Neuronal stem cell (in vitro differentiated cells): ENCODE results near the gene TUBD1.

Experiments used
- DNase-seq: peaks from one replicate; pipeline ENCODE4 v3.0.0-alpha.2; 2013; ENCODE audit warnings: low spot score
- H2AFZ ChIP-seq: one replicate; pipeline ENCODE4 v1.6.1; 2013; ENCODE audit warnings: mild to moderate bottlenecking, low read length, inconsistent platforms
- H2AK5ac ChIP-seq: 2 replicates; pipeline ENCODE4 v1.6.1; 2013; ENCODE audit warnings: low read depth, mild to moderate bottlenecking, inconsistent platforms, low read length, moderate library complexity, mixed read lengths
- H2BK120ac ChIP-seq: 2 replicates; pipeline ENCODE4 v1.6.1; 2013; ENCODE audit warnings: low read depth, mild to moderate bottlenecking, inconsistent platforms, low read length, moderate library complexity, mixed read lengths
- H2BK12ac ChIP-seq: one replicate; pipeline ENCODE4 v1.6.1; 2013; ENCODE audit warnings: low read length, inconsistent platforms
- H2BK15ac ChIP-seq: 2 replicates; pipeline ENCODE4 v1.6.1; 2013; ENCODE audit warnings: mild to moderate bottlenecking, low read length, inconsistent platforms, mixed read lengths
- H2BK5ac ChIP-seq: one replicate; pipeline ENCODE4 v1.6.1; 2013; ENCODE audit warnings: inconsistent platforms, mild to moderate bottlenecking, low read length, moderate library complexity
- H3K14ac ChIP-seq: one replicate; pipeline ENCODE4 v1.6.1; 2013; ENCODE audit warnings: low read length, inconsistent platforms
- H3K18ac ChIP-seq: 2 replicates; pipeline ENCODE4 v1.6.1; 2013; ENCODE audit warnings: low read length, inconsistent platforms
- H3K23ac ChIP-seq: 2 replicates; pipeline ENCODE4 v1.6.1; 2013; ENCODE audit warnings: low read depth, mild to moderate bottlenecking, mixed read lengths, low read length, inconsistent platforms; ENCODE audit not compliant: poor library complexity
- H3K27ac ChIP-seq: replicated peaks from 3 replicates; pipeline ENCODE4 v1.5.1; 2013; ENCODE audit warnings: low read length, inconsistent platforms
- H3K27me3 ChIP-seq, 3 experiments: 2 replicates each; pipeline ENCODE4 v1.6.1; 2013; ENCODE audit warnings: low read length in 3 of 3, mild to moderate bottlenecking in 2 of 3, inconsistent platforms in 1 of 3, low read depth in 1 of 3, mixed read lengths in 1 of 3, moderate library complexity in 1 of 3; ENCODE audit not compliant: control insufficient read depth in 3 of 3, insufficient read depth in 3 of 3
- H3K36me3 ChIP-seq, 2 donors: replicated peaks in 1 of 2; 2 replicates each; pipeline ENCODE4 v1.6.1; 2013; ENCODE audit warnings: low read length in 2 of 2; ENCODE audit not compliant: control insufficient read depth in 2 of 2, insufficient read depth in 2 of 2
- H3K4ac ChIP-seq: 2 replicates; pipeline ENCODE4 v1.6.1; 2013; ENCODE audit warnings: inconsistent platforms, mild to moderate bottlenecking, low read length, moderate library complexity
- H3K4me1 ChIP-seq, 2 donors: 1 replicate in 1 of 2; 2 replicates in 1 of 2; pipeline ENCODE4 v1.6.1; 2013; ENCODE audit warnings: low read length in 2 of 2, low read depth in 1 of 2; ENCODE audit not compliant: control insufficient read depth in 2 of 2, insufficient read depth in 1 of 2
- H3K4me2 ChIP-seq: one replicate; pipeline ENCODE4 v1.6.1; 2013; ENCODE audit warnings: mild to moderate bottlenecking, low read length, inconsistent platforms; ENCODE audit not compliant: insufficient read depth, poor library complexity, severe bottlenecking
- H3K4me3 ChIP-seq, 2 donors: 2 replicates each; pipeline ENCODE4 v1.5.1; 2013; ENCODE audit warnings: low read length in 2 of 2, mild to moderate bottlenecking in 2 of 2, inconsistent platforms in 1 of 2, moderate library complexity in 1 of 2
- H3K79me1 ChIP-seq: one replicate; pipeline ENCODE4 v1.6.1; 2013; ENCODE audit warnings: low read depth, mild to moderate bottlenecking, inconsistent platforms, low read length, moderate library complexity
- H3K9ac ChIP-seq: one replicate; pipeline ENCODE4 v1.6.1; 2013; ENCODE audit warnings: mild to moderate bottlenecking, low read depth, low read length, inconsistent platforms; ENCODE audit not compliant: poor library complexity
- H3K9me3 ChIP-seq, 2 donors: replicated peaks in 1 of 2; 2 replicates each; pipeline versions ENCODE3 to v1.6.1; 2013; ENCODE audit warnings: low read length in 2 of 2, mild to moderate bottlenecking in 2 of 2, inconsistent platforms in 1 of 2, low read depth in 1 of 2, mixed read lengths in 1 of 2, moderate library complexity in 1 of 2; ENCODE audit not compliant: control insufficient read depth in 2 of 2, insufficient read depth in 1 of 2
- H4K8ac ChIP-seq: one replicate; pipeline ENCODE4 v1.6.1; 2013; ENCODE audit warnings: low read depth, mild to moderate bottlenecking, inconsistent platforms, low read length, moderate library complexity
- H4K91ac ChIP-seq: one replicate; pipeline ENCODE4 v1.6.1; 2013; ENCODE audit warnings: low read length, low read depth, mild to moderate bottlenecking, inconsistent platforms; ENCODE audit not compliant: poor library complexity
- WGBS, 2 donors: extraction: QIAGEN DNeasy Blood & Tissue Kit; methylation state at CpG; one replicate each; pipeline ENCODE4 v1.1.7; 2013; ENCODE audit warnings: missing lambda C conversion rate in 2 of 2, mixed read lengths in 1 of 2; ENCODE audit not compliant: insufficient read length in 2 of 2, insufficient replicate concordance in 1 of 2; ENCODE audit errors: extremely low coverage in 2 of 2; 5-methylcytosine and 5-hydroxymethylcytosine counted together

TUBD1 gene

GRCh38 chr17:59837308-59838051 is 55.3 kb downstream of the TUBD1 start:
- no peak overlapping the region for H2BK5ac ChIP-seq
- H2AK5ac ChIP-seq = no peak overlapping the region
- H3K4me3 ChIP-seq = peak overlapping the region; percentile 33 to 86
- peak overlapping the region; percentile 61 for H2AFZ ChIP-seq
- no peak overlapping the region for H3K4me2 ChIP-seq
- H2BK15ac ChIP-seq = no peak overlapping the region
- H4K91ac ChIP-seq = no peak overlapping the region
- H3K36me3 ChIP-seq = peaks cover 0 to 40% of the 10 kb centered on the region in 2 donors
- no peaks in the 10 kb centered on the region for H3K79me1 ChIP-seq
- no peak overlapping the region for H3K14ac ChIP-seq
- no peaks in the 10 kb centered on the region for H3K9me3 ChIP-seq
- peak; percentile 76 for DNase-seq
- no peak overlapping the region for H4K8ac ChIP-seq
- no peak overlapping the region for H2BK120ac ChIP-seq
- H3K27ac ChIP-seq = peak overlapping the region; percentile 60
- H2BK12ac ChIP-seq = no peak overlapping the region
- no peak overlapping the region for H3K18ac ChIP-seq
- H3K4me1 ChIP-seq = peaks cover 3 to 5% of the 10 kb centered on the region in 2 donors
- no peak overlapping the region for H3K4ac ChIP-seq
- WGBS, 2 donors = no CpG with 5 or more reads among the region's 8 CpGs
- H3K27me3 ChIP-seq = no peaks in the 10 kb centered on the region
- H3K9ac ChIP-seq = no peak overlapping the region
- H3K23ac ChIP-seq = no peak overlapping the region

- Histone ChIP-seq H3K4me2 (no peak overlapping the region), H3K23ac (no peak overlapping the region), H3K9me3 (no peaks in the 10 kb centered on the region), H2AFZ (no peak overlapping the region), H3K27ac (no peak overlapping the region), H3K4me3 (no peak overlapping the region), H2BK15ac (no peak overlapping the region), H3K79me1 (no peaks in the 10 kb centered on the region), H3K9ac (no peak overlapping the region), H3K36me3 (no peaks in the 10 kb centered on the region), H3K18ac (no peak overlapping the region), H2BK5ac (no peak overlapping the region), H4K91ac (no peak overlapping the region), H3K27me3 (no peaks in the 10 kb centered on the region), H2BK120ac (no peak overlapping the region), H3K14ac (no peak overlapping the region), H3K4me1 (peaks cover 2 to 17% of the 10 kb centered on the region in 2 donors), H2AK5ac (no peak overlapping the region), H4K8ac (no peak overlapping the region), H3K4ac (no peak overlapping the region), H2BK12ac (no peak overlapping the region)
- no CpG with 5 or more reads among the region's 4 CpGs for WGBS, 2 donors
- DNase-seq = no peak
These were observed 59.8 kb downstream of the TUBD1 start for GRCh38 chr17:59832883-59833379.

GRCh38 chr17:59830846-59831486 is 61.8 kb downstream of the TUBD1 start:
- Histone ChIP-seq H3K36me3 (no peaks in the 10 kb centered on the region), H2AK5ac (no peak overlapping the region), H2BK120ac (no peak overlapping the region), H3K9ac (no peak overlapping the region), H4K91ac (no peak overlapping the region), H2AFZ (no peak overlapping the region), H3K18ac (no peak overlapping the region), H2BK12ac (no peak overlapping the region), H2BK5ac (no peak overlapping the region), H2BK15ac (no peak overlapping the region), H3K4ac (no peak overlapping the region), H3K4me3 (no peak overlapping the region), H3K27me3 (no peaks in the 10 kb centered on the region), H3K14ac (no peak overlapping the region), H3K9me3 (no peaks in the 10 kb centered on the region), H3K4me1 (peaks cover 0 to 17% of the 10 kb centered on the region in 2 donors), H4K8ac (no peak overlapping the region), H3K27ac (no peak overlapping the region), H3K23ac (no peak overlapping the region), H3K4me2 (no peak overlapping the region), H3K79me1 (no peaks in the 10 kb centered on the region)
- no peak for DNase-seq
- WGBS, 2 donors = no CpG with 5 or more reads among the region's 1 CpG

GRCh38 chr17:59830007-59830630 is 62.6 kb downstream of the TUBD1 start:
- Histone ChIP-seq H2BK120ac (no peak overlapping the region), H3K4ac (no peak overlapping the region), H2AFZ (no peak overlapping the region), H3K23ac (no peak overlapping the region), H3K14ac (no peak overlapping the region), H3K18ac (no peak overlapping the region), H3K36me3 (no peaks in the 10 kb centered on the region), H4K8ac (no peak overlapping the region), H3K4me1 (peaks cover 0 to 17% of the 10 kb centered on the region in 2 donors), H3K27me3 (no peaks in the 10 kb centered on the region), H3K4me2 (no peak overlapping the region), H4K91ac (no peak overlapping the region), H3K9ac (no peak overlapping the region), H3K9me3 (no peaks in the 10 kb centered on the region), H2BK12ac (no peak overlapping the region), H2BK5ac (no peak overlapping the region), H2BK15ac (no peak overlapping the region), H2AK5ac (no peak overlapping the region), H3K4me3 (no peak overlapping the region), H3K27ac (no peak overlapping the region), H3K79me1 (no peaks in the 10 kb centered on the region)
- WGBS, 2 donors = no CpG with 5 or more reads among the region's 3 CpGs
- no peak for DNase-seq
